ENCODE data around the gene F5.

DNA sequence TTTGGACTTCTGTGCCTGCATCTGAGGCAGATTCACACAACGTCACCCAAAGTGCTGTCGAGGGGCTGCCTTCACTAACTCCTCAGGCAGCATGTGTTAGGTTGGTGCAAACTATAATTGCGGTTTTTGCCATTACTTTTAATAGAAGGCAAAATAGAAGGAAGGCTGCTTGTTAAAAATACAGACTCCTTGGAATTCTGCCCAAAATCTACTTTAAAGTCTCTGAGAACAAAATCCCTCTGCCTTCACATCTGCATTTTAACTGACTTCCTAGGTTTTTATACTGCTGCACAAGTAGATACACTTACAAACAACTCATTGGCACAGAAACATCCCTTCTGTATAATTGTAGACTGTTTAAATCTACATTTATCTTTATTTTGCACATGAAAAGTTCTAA, 59.3 kb downstream of the F5 start:
- TF ChIP-seq, protein P1, sequence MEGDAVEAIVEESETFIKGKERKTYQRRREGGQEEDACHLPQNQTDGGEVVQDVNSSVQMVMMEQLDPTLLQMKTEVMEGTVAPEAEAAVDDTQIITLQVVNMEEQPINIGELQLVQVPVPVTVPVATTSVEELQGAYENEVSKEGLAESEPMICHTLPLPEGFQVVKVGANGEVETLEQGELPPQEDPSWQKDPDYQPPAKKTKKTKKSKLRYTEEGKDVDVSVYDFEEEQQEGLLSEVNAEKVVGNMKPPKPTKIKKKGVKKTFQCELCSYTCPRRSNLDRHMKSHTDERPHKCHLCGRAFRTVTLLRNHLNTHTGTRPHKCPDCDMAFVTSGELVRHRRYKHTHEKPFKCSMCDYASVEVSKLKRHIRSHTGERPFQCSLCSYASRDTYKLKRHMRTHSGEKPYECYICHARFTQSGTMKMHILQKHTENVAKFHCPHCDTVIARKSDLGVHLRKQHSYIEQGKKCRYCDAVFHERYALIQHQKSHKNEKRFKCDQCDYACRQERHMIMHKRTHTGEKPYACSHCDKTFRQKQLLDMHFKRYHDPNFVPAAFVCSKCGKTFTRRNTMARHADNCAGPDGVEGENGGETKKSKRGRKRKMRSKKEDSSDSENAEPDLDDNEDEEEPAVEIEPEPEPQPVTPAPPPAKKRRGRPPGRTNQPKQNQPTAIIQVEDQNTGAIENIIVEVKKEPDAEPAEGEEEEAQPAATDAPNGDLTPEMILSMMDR (IDR thresholded peaks at IDR 0.05) = no peak
- no peak for TF ChIP-seq POLR2A (IDR thresholded peaks at IDR 0.05)
